Activated CD4-positive, alpha-beta T cell treated with anti-CD3 and anti-CD28 coated beads, Interleukin-2, amount 50 U/mL, for 1 hour (primary cell): ENCODE results near the gene IKZF2.

Experiments used
- DNase-seq: peaks from one replicate; pipeline ENCODE4 v3.0.0-alpha.2; 2020

Gene IKZF2

GRCh38 chr2:212995920-212996319 is 155.5 kb downstream of the IKZF2 start:
- DNase-seq = no peak

GRCh38 chr2:212994976-212995375 is 156.4 kb downstream of the IKZF2 start:
- DNase-seq = no peak

- no peak for DNase-seq
Measured at GRCh38 chr2:212991120-212991519, 160.3 kb downstream of the IKZF2 start.

- no peak for DNase-seq
Measured at GRCh38 chr2:212990697-212991096, 160.7 kb downstream of the IKZF2 start.

GRCh38 chr2:212987492-212987891 is 163.9 kb downstream of the IKZF2 start:
- DNase-seq = no peak

- no peak for DNase-seq
Measured at GRCh38 chr2:212984129-212984528, 167.3 kb downstream of the IKZF2 start.

GRCh38 chr2:212979799-212980198 is 171.6 kb downstream of the IKZF2 start:
- no peak for DNase-seq

GRCh38 chr2:212979046-212979612 is 172.3 kb downstream of the IKZF2 start:
- no peak for DNase-seq

- DNase-seq = no peak
Measured at GRCh38 chr2:212977152-212977551, 174.3 kb downstream of the IKZF2 start.

GRCh38 chr2:212975333-212975732 is 176.1 kb downstream of the IKZF2 start:
- no peak for DNase-seq

- no peak for DNase-seq
Measured at GRCh38 chr2:212974692-212975091, 176.7 kb downstream of the IKZF2 start.

GRCh38 chr2:212973347-212973746 is 178.1 kb downstream of the IKZF2 start:
- DNase-seq = no peak

GRCh38 chr2:212970132-212970531 is 181.3 kb downstream of the IKZF2 start:
- DNase-seq = no peak

GRCh38 chr2:212968284-212969081 is 182.9 kb downstream of the IKZF2 start:
- no peak for DNase-seq

- no peak for DNase-seq
Measured at GRCh38 chr2:212966884-212967283, 184.5 kb downstream of the IKZF2 start.

- no peak for DNase-seq
Measured at GRCh38 chr2:212962691-212963090, 188.7 kb downstream of the IKZF2 start.

GRCh38 chr2:212961255-212961654 is 190.2 kb downstream of the IKZF2 start:
- no peak for DNase-seq

- DNase-seq = no peak
Measured at GRCh38 chr2:212960336-212960735, 191.1 kb downstream of the IKZF2 start.

GRCh38 chr2:212959471-212960117 is 191.8 kb downstream of the IKZF2 start:
- DNase-seq = no peak

GRCh38 chr2:212958757-212959295 is 192.6 kb downstream of the IKZF2 start:
- no peak for DNase-seq

GRCh38 chr2:212958133-212958532 is 193.3 kb downstream of the IKZF2 start:
- no peak for DNase-seq

GRCh38 chr2:212957624-212958023 is 193.8 kb downstream of the IKZF2 start:
- DNase-seq = no peak

- DNase-seq = no peak
Measured at GRCh38 chr2:212956665-212957607, 194.5 kb downstream of the IKZF2 start.
